ENCODE measurements around the gene APBA1. TPM values are rescaled to one million over a fixed set of nuclear protein-coding genes. Genes with fewer than 3 reads are reported as not detected.

Gene APBA1
- total and polyA plus RNA-seq, 4 experiments from 2014 or later, result 0.83 to 2.0 (median 0.90) TPM; not detected in 1

- Histone ChIP-seq H3K27ac (ENCODE audit: low read depth, low read length) (no peak overlapping the region), H3K4me1 (ENCODE audit: insufficient read depth, low read length) (peaks cover 28% of the 10 kb centered on the region), H3K36me3 (ENCODE audit: insufficient read depth, low read length) (no peaks in the 10 kb centered on the region), H3K9me3 (ENCODE audit: control insufficient read depth in 1 of 2, low read length in 2 of 2) (no peaks in the 10 kb centered on the region), H3K4me3 (ENCODE audit: low read length in 2 of 2) (no peak overlapping the region), H3K27me3 (ENCODE audit: insufficient read depth, low read length) (no peaks in the 10 kb centered on the region)
- no peaks in the 10 kb centered on the region for H3K9me3 Mint-ChIP-seq
- no peak overlapping the region for H3K4me3 Mint-ChIP-seq
- H3K36me3 Mint-ChIP-seq, result no peaks in the 10 kb centered on the region
- intact Hi-C loops (cut with micrococcal nuclease), result no loop called here
- peaks cover 2% of the 10 kb centered on the region in 2 donors for H3K27me3 Mint-ChIP-seq
- H3K4me1 Mint-ChIP-seq, result peaks cover 9 to 28% (median 10%) of the 10 kb centered on the region in 4 donors
- ChIA-PET POLR2A (ENCODE audit: partially characterized antibody) (no interaction called here), CTCF (ENCODE audit: partially characterized antibody) (no interaction called here)
- peak overlapping the region in 2 of 7 donors; percentile 22 to 51 for H3K27ac Mint-ChIP-seq
- DNase-seq, result no peak
Measured at GRCh38 chr9:69476797-69477196, 195.4 kb downstream of the APBA1 start.

GRCh38 chr9:69476016-69476415 is 196.2 kb downstream of the APBA1 start:
- Histone ChIP-seq H3K9me3 (ENCODE audit: control insufficient read depth in 1 of 2, low read length in 2 of 2) (no peaks in the 10 kb centered on the region), H3K4me3 (ENCODE audit: low read length in 2 of 2) (no peak overlapping the region), H3K27me3 (ENCODE audit: insufficient read depth, low read length) (no peaks in the 10 kb centered on the region), H3K4me1 (ENCODE audit: insufficient read depth, low read length) (peaks cover 28% of the 10 kb centered on the region), H3K27ac (ENCODE audit: low read depth, low read length) (no peak overlapping the region), H3K36me3 (ENCODE audit: insufficient read depth, low read length) (no peaks in the 10 kb centered on the region)
- peaks cover 2% of the 10 kb centered on the region in 2 donors for H3K27me3 Mint-ChIP-seq
- peak in 3 of 5 donors; percentile 14 to 22 (median 19) for DNase-seq
- H3K27ac Mint-ChIP-seq, result peak overlapping the region in 4 of 7 donors; percentile 1 to 79 (median 38)
- H3K36me3 Mint-ChIP-seq, result no peaks in the 10 kb centered on the region
- intact Hi-C loops (cut with micrococcal nuclease), result no loop called here
- POLR2A ChIA-PET (ENCODE audit: partially characterized antibody), result no interaction called here
- peak overlapping the region in 6 of 8 donors; percentile 11 to 71 (median 40) for H3K4me3 Mint-ChIP-seq
- H3K4me1 Mint-ChIP-seq, result peaks cover 9 to 28% (median 10%) of the 10 kb centered on the region in 4 donors
- CTCF ChIA-PET (ENCODE audit: partially characterized antibody), result no interaction called here
- H3K9me3 Mint-ChIP-seq, result no peaks in the 10 kb centered on the region

DNA sequence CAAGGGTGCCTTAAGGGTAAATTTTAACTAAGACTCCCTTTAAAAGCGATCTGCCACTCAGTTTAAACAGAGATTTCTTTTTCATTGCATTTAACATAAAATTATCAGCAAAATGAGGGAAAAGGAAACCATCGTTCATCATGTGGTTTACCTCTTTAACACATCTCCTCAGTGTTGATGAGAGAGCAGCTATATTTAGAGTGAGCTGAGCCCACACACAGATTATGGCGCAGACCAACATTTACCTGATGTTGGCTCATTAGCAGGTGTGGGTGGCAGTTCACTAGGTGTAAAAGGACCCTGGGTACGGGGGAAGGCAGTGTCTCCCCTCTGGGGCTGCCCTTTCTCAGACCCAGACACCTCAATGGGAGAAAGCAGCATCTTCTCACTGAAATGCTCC is 197.3 kb downstream of the APBA1 start:
- peak overlapping the region in 5 of 8 donors; percentile 14 to 62 (median 49) for H3K4me3 Mint-ChIP-seq
- peak in 3 of 5 donors; percentile 0 to 24 (median 7) for DNase-seq
- H3K27me3 ChIP-seq (ENCODE audit: insufficient read depth, low read length), result no peaks in the 10 kb centered on the region
- intact Hi-C loops (cut with micrococcal nuclease), result no loop called here
- no peaks in the 10 kb centered on the region for H3K9me3 Mint-ChIP-seq
- H3K9me3 ChIP-seq (ENCODE audit: control insufficient read depth in 1 of 2, low read length in 2 of 2), result no peaks in the 10 kb centered on the region
- ChIA-PET CTCF (ENCODE audit: partially characterized antibody) (interaction anchor here (0.7 kb wide), 1 partner anchor 10 kb away, joined by 3 read pairs; no protein-coding TSS in a partner anchor), POLR2A (ENCODE audit: partially characterized antibody) (no interaction called here)
- H3K27ac ChIP-seq (ENCODE audit: low read depth, low read length), result no peak overlapping the region
- H3K27ac Mint-ChIP-seq, result peak overlapping the region in 6 of 7 donors; percentile 12 to 83 (median 74)
- peaks cover 2% of the 10 kb centered on the region in 2 donors for H3K27me3 Mint-ChIP-seq
- no peak overlapping the region for H3K4me3 ChIP-seq (ENCODE audit: low read length in 2 of 2)
- H3K4me1 ChIP-seq (ENCODE audit: insufficient read depth, low read length), result peaks cover 28% of the 10 kb centered on the region
- H3K4me1 Mint-ChIP-seq, result peaks cover 9 to 28% (median 10%) of the 10 kb centered on the region in 4 donors
- no peaks in the 10 kb centered on the region for H3K36me3 ChIP-seq (ENCODE audit: insufficient read depth, low read length)
- no peaks in the 10 kb centered on the region for H3K36me3 Mint-ChIP-seq

DNA sequence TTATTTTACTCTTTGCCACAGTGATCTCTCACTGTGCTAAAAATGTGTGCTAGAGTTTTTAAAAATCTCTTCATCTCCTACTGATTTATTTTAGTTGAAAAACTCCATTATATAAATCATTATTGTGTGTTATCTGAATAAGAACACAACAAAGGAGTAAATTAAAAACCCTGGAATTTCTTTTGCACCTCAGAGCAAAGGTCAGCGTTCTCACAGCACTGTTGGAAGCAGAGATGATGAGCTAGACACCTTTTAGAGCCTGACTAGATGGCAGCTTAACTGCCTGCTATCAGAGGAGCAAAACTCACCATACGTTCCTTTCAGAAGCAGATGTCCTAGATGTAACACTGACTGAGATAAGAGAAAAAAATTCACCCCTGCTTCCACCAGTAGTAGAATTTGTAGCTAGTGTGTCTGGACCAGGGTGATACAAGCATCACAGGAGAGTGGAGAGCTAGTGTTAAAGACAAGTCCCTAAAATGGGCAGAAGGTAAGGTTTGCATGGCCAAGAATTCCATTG is 200.0 kb downstream of the APBA1 start:
- H3K27me3 Mint-ChIP-seq, result peaks cover 2% of the 10 kb centered on the region in 2 donors
- no peak overlapping the region for H3K4me3 Mint-ChIP-seq
- Histone ChIP-seq H3K9me3 (ENCODE audit: control insufficient read depth in 1 of 2, low read length in 2 of 2) (no peaks in the 10 kb centered on the region), H3K4me1 (ENCODE audit: insufficient read depth, low read length) (peaks cover 28% of the 10 kb centered on the region), H3K36me3 (ENCODE audit: insufficient read depth, low read length) (no peaks in the 10 kb centered on the region), H3K27ac (ENCODE audit: low read depth, low read length) (no peak overlapping the region), H3K4me3 (ENCODE audit: low read length in 2 of 2) (no peak overlapping the region), H3K27me3 (ENCODE audit: insufficient read depth, low read length) (no peaks in the 10 kb centered on the region)
- H3K9me3 Mint-ChIP-seq, result no peaks in the 10 kb centered on the region
- no peak for DNase-seq
- POLR2A ChIA-PET (ENCODE audit: partially characterized antibody), result no interaction called here
- CTCF ChIA-PET (ENCODE audit: partially characterized antibody), result no interaction called here
- peaks cover 9 to 28% (median 10%) of the 10 kb centered on the region in 4 donors for H3K4me1 Mint-ChIP-seq
- intact Hi-C loops (cut with micrococcal nuclease), result no loop called here
- H3K27ac Mint-ChIP-seq, result no peak overlapping the region
- no peaks in the 10 kb centered on the region for H3K36me3 Mint-ChIP-seq

DNA sequence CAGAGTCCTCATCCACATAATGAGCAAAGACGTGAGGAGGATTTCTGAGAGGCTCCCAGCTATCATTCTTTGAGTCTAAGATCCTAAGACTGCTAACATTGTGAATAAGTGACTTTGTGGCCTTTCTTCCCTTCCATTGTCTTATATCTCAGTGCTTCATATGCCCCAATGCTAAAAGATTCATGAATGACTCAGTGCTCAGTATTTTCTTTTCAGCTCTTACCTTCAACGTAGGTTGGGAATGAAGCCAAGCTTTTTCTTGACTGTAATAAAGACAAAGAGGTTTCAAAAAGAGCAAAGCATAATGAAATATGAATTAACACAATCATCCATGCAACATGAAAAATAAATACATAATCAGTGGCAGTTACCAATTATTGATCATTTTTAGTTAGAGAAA is 200.7 kb downstream of the APBA1 start:
- ChIA-PET CTCF (ENCODE audit: partially characterized antibody) (no interaction called here), POLR2A (ENCODE audit: partially characterized antibody) (no interaction called here)
- no peak for DNase-seq
- no peaks in the 10 kb centered on the region for H3K27me3 ChIP-seq (ENCODE audit: insufficient read depth, low read length)
- Mint-ChIP-seq H3K27me3 (peaks cover 0 to 2% of the 10 kb centered on the region in 2 donors), H3K9me3 (no peaks in the 10 kb centered on the region), H3K4me1 (peaks cover 9 to 22% (median 10%) of the 10 kb centered on the region in 4 donors), H3K4me3 (no peak overlapping the region), H3K27ac (no peak overlapping the region), H3K36me3 (no peaks in the 10 kb centered on the region)
- H3K27ac ChIP-seq (ENCODE audit: low read depth, low read length), result no peak overlapping the region
- intact Hi-C loops (cut with micrococcal nuclease), result no loop called here
- no peak overlapping the region for H3K4me3 ChIP-seq (ENCODE audit: low read length in 2 of 2)
- no peaks in the 10 kb centered on the region for H3K9me3 ChIP-seq (ENCODE audit: control insufficient read depth in 1 of 2, low read length in 2 of 2)
- no peaks in the 10 kb centered on the region for H3K36me3 ChIP-seq (ENCODE audit: insufficient read depth, low read length)
- H3K4me1 ChIP-seq (ENCODE audit: insufficient read depth, low read length), result peaks cover 23% of the 10 kb centered on the region

DNA sequence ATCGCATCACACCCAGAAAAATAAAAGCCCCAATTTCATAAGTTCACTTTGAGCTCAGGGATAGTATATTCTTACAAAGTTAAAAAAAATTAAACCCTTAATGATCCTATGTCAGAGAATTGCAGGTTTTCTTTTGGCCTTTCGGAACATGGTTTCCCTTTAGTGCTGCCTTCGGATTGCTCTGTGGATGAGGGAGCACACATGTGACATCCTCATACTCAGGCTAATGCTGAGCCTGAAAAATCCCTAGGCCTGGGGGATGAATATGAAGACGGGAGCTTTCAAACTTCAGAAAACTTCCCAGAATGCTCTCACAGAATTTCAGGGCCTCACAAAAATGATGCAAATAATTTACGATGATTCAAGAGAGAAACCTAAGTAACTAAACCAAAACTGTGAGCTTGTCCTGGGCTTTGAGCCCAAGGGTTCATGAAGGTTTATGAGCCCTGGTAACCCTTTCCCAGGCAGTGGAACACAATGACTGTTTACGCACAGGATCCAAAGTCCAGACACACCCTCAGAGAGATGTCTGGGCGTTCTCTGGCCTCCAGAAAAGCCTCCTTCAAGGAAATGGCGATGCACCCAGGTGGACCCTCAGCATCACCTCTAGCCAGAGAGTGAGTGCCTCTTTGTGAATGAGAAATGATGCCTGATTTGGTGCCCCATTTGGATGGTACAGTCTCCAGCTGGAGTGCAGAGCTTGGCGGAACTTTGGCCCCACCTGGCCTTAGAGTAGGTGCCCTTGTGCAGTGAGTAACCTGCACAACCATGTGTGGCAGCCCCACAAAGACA is 201.8 kb downstream of the APBA1 start:
- no peak for DNase-seq
- H3K27ac ChIP-seq (ENCODE audit: low read depth, low read length), result no peak overlapping the region
- H3K36me3 Mint-ChIP-seq, result no peaks in the 10 kb centered on the region
- H3K27ac Mint-ChIP-seq, result no peak overlapping the region
- H3K4me1 ChIP-seq (ENCODE audit: insufficient read depth, low read length), result peaks cover 13% of the 10 kb centered on the region
- no peaks in the 10 kb centered on the region for H3K27me3 ChIP-seq (ENCODE audit: insufficient read depth, low read length)
- intact Hi-C loops (cut with micrococcal nuclease), result no loop called here
- no peaks in the 10 kb centered on the region for H3K9me3 ChIP-seq (ENCODE audit: control insufficient read depth in 1 of 2, low read length in 2 of 2)
- ChIA-PET POLR2A (ENCODE audit: partially characterized antibody) (no interaction called here), CTCF (ENCODE audit: partially characterized antibody) (no interaction called here)
- peaks cover 4 to 12% (median 4%) of the 10 kb centered on the region in 4 donors for H3K4me1 Mint-ChIP-seq
- H3K36me3 ChIP-seq (ENCODE audit: insufficient read depth, low read length), result no peaks in the 10 kb centered on the region
- no peak overlapping the region for H3K4me3 Mint-ChIP-seq
- no peak overlapping the region for H3K4me3 ChIP-seq (ENCODE audit: low read length in 2 of 2)
- no peaks in the 10 kb centered on the region for H3K9me3 Mint-ChIP-seq
- no peaks in the 10 kb centered on the region for H3K27me3 Mint-ChIP-seq

- no peaks in the 10 kb centered on the region for H3K36me3 Mint-ChIP-seq
- H3K9me3 Mint-ChIP-seq, result no peaks in the 10 kb centered on the region
- CTCF ChIA-PET (ENCODE audit: partially characterized antibody), result no interaction called here
- Histone ChIP-seq H3K27me3 (ENCODE audit: insufficient read depth, low read length) (no peaks in the 10 kb centered on the region), H3K4me1 (ENCODE audit: insufficient read depth, low read length) (peaks cover under 1% of the 10 kb centered on the region), H3K36me3 (ENCODE audit: insufficient read depth, low read length) (no peaks in the 10 kb centered on the region), H3K27ac (ENCODE audit: low read depth, low read length) (no peak overlapping the region), H3K9me3 (ENCODE audit: control insufficient read depth in 1 of 2, low read length in 2 of 2) (no peaks in the 10 kb centered on the region), H3K4me3 (ENCODE audit: low read length in 2 of 2) (no peak overlapping the region)
- no peaks in the 10 kb centered on the region for H3K27me3 Mint-ChIP-seq
- peaks cover 0 to 2% (median under 1%) of the 10 kb centered on the region in 4 donors for H3K4me1 Mint-ChIP-seq
- H3K27ac Mint-ChIP-seq, result no peak overlapping the region
- intact Hi-C loops (cut with micrococcal nuclease), result no loop called here
- no peak overlapping the region for H3K4me3 Mint-ChIP-seq
- POLR2A ChIA-PET (ENCODE audit: partially characterized antibody), result no interaction called here
- no peak for DNase-seq
Measured at GRCh38 chr9:69469136-69469535, 203.0 kb downstream of the APBA1 start.
